ENCODE measurements around the gene C2orf80.

DNA sequence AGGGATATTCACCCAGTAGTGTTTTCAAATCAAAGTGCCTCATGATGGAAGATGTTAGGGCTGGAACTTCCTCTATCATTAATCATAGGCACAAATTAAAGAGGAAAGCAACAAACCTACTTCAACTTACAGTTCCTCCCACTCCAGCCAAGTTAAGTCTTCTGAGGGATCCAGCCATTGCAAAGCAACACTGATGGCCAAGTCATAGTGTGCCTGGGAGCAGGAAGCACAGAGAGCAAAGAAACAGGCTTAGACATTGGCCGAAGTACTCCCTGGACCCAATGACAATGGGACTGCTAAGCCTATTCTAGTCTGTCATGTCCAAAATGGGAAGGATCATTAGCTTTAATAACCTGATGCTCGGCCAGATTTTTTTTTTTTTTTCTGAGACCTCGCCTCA is 7.0 kb downstream of the C2orf80 start:
- TF ChIP-seq, protein P1, sequence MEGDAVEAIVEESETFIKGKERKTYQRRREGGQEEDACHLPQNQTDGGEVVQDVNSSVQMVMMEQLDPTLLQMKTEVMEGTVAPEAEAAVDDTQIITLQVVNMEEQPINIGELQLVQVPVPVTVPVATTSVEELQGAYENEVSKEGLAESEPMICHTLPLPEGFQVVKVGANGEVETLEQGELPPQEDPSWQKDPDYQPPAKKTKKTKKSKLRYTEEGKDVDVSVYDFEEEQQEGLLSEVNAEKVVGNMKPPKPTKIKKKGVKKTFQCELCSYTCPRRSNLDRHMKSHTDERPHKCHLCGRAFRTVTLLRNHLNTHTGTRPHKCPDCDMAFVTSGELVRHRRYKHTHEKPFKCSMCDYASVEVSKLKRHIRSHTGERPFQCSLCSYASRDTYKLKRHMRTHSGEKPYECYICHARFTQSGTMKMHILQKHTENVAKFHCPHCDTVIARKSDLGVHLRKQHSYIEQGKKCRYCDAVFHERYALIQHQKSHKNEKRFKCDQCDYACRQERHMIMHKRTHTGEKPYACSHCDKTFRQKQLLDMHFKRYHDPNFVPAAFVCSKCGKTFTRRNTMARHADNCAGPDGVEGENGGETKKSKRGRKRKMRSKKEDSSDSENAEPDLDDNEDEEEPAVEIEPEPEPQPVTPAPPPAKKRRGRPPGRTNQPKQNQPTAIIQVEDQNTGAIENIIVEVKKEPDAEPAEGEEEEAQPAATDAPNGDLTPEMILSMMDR (IDR thresholded peaks at IDR 0.05), result no peak
- TF ChIP-seq POLR2A (IDR thresholded peaks at IDR 0.05), result no peak
